Vagina (tissue), 2 donors: ENCODE measurements around the gene PDE4D. TPM values are rescaled to one million over a fixed set of nuclear protein-coding genes. Genes with fewer than 3 reads are reported as not detected.

Source experiments
- DNase-seq, 2 donors: peaks; one replicate each; pipeline ENCODE4 v3.0.0-alpha.2; 2017; ENCODE audit errors: extremely low spot score in 2 of 2
- H3K27ac ChIP-seq: fragments of 200-600 bp; sonication (generic); one replicate; pipeline ENCODE4 v1.5.1; 2019
- H3K27me3 ChIP-seq: fragments of 200-600 bp; sonication (generic); one replicate; pipeline ENCODE4 v1.5.1; 2019
- H3K36me3 ChIP-seq, 2 donors: fragments of 200-600 bp; sonication (generic); one replicate each; pipeline ENCODE4 v1.5.1; 2017 to 2019
- H3K4me1 ChIP-seq: fragments of 200-600 bp; sonication (generic); one replicate; pipeline ENCODE4 v1.5.1; 2019
- H3K4me3 ChIP-seq, 2 donors: fragments of 200-600 bp; sonication (generic); 1 replicate in 1 of 2; 2 replicates in 1 of 2; pipeline ENCODE4 v1.5.1; 2016 to 2019
- H3K9me3 ChIP-seq: fragments of 200-600 bp; sonication (generic); one replicate; pipeline ENCODE4 v1.5.1; 2019
- POLR2A ChIP-seq, 2 donors: fragments of 450-650 bp; IDR thresholded peaks; one replicate each; pipeline ENCODE4 v1.6.1; 2017; ENCODE audit warnings: antibody characterized with exemption in 2 of 2, mild to moderate bottlenecking in 2 of 2, moderate library complexity in 2 of 2
- POLR2AphosphoS5 ChIP-seq, 2 donors: sonication (generic); formaldehyde crosslinking; IDR thresholded peaks; one replicate each; pipeline ENCODE4 v1.9.0; 2017; ENCODE audit warnings: antibody characterized with exemption in 2 of 2, mild to moderate bottlenecking in 2 of 2, low read depth in 1 of 2; ENCODE audit not compliant: insufficient read depth in 1 of 2
- intact Hi-C: fragments of 100-400 bp; cut with DNase I; formaldehyde crosslinking; loops from one replicate; pipeline ENCODE4 v1.15.1; 2023
- total RNA-seq: library from RNA; depleted of rRNA; stranded (reverse); fragments of >200 nt; gene quantifications from one replicate; pipeline ENCODE4 v1.2.3, GENCODE V29; 2016
- TF ChIP-seq, protein P1 (sequence below), 3 experiments: fragments of 450-650 bp in 2 of 3; fragments of 200-600 bp in 1 of 3; sonication (generic) in 1 of 3; IDR thresholded peaks; one replicate each; pipeline ENCODE4 v1.5.1; 2017 to 2019; ENCODE audit warnings: antibody characterized with exemption in 3 of 3, mild to moderate bottlenecking in 2 of 3, moderate library complexity in 2 of 3

Gene PDE4D
- total RNA-seq, 1 donor from 2014 or later: 86.9 TPM

DNA sequence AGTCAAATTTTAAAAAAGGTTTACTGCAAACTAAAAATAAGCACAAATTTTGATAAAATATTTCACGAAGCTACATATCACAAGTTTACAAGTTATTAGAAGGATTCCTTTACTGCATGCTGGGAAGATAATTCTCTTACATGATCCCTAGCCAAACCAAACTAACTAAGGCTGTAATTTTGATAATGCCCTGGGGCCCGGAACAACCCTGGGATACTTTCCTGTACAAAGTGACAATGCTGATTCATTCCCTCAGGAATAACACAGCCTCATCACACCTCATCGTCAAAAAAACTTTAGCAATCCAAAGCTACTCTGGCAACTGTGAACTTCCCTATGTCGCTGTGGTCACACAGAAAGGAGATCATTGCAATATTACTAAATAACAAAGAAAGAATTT lies 907.8 kb downstream of the PDE4D start:
- Histone ChIP-seq H3K27me3 (no peaks in the 10 kb centered on the region), H3K9me3 (no peaks in the 10 kb centered on the region), H3K27ac (no peak overlapping the region), H3K4me3 (no peak overlapping the region), H3K4me1 (no peaks in the 10 kb centered on the region), H3K36me3 (peaks cover 0 to 13% of the 10 kb centered on the region in 2 donors)
- intact Hi-C loops: no loop called here
- DNase-seq: no peak
- TF ChIP-seq, protein P1, sequence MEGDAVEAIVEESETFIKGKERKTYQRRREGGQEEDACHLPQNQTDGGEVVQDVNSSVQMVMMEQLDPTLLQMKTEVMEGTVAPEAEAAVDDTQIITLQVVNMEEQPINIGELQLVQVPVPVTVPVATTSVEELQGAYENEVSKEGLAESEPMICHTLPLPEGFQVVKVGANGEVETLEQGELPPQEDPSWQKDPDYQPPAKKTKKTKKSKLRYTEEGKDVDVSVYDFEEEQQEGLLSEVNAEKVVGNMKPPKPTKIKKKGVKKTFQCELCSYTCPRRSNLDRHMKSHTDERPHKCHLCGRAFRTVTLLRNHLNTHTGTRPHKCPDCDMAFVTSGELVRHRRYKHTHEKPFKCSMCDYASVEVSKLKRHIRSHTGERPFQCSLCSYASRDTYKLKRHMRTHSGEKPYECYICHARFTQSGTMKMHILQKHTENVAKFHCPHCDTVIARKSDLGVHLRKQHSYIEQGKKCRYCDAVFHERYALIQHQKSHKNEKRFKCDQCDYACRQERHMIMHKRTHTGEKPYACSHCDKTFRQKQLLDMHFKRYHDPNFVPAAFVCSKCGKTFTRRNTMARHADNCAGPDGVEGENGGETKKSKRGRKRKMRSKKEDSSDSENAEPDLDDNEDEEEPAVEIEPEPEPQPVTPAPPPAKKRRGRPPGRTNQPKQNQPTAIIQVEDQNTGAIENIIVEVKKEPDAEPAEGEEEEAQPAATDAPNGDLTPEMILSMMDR (IDR thresholded peaks at IDR 0.05): no peak
- TF ChIP-seq POLR2A (IDR thresholded peaks at IDR 0.05) (no peak), POLR2AphosphoS5 (IDR thresholded peaks at IDR 0.05; ENCODE audit: insufficient read depth in 1 of 2, low read depth in 1 of 2) (no peak)

DNA sequence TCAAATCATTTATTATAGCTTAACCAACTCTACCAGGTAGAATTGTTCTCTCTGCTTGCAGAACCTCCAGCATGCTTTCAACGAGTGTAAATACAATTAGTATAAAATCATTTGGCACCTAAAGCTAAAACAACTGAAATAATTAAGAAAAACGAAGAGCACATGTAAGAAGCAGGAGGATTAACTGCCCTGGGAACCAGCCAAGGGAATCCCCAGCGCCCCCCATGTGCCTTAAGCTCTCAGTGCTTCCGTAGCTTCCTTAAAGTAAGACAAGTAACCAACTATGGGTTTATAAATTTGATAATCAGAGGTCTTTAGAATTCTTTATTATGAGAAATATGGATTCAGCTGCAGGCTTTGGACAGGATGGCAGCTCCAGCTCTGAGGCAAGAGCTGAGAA lies 908.2 kb downstream of the PDE4D start:
- peaks cover 0 to 13% of the 10 kb centered on the region in 2 donors for H3K36me3 ChIP-seq
- no peak overlapping the region for H3K27ac ChIP-seq
- H3K27me3 ChIP-seq: no peaks in the 10 kb centered on the region
- no peak overlapping the region for H3K4me3 ChIP-seq
- no peak for TF ChIP-seq POLR2A (IDR thresholded peaks at IDR 0.05)
- TF ChIP-seq, protein P1 (IDR thresholded peaks at IDR 0.05): no peak
- TF ChIP-seq POLR2AphosphoS5 (IDR thresholded peaks at IDR 0.05; ENCODE audit: insufficient read depth in 1 of 2, low read depth in 1 of 2): no peak
- no peak for DNase-seq
- intact Hi-C loops: no loop called here
- no peaks in the 10 kb centered on the region for H3K4me1 ChIP-seq
- H3K9me3 ChIP-seq: no peaks in the 10 kb centered on the region

DNA sequence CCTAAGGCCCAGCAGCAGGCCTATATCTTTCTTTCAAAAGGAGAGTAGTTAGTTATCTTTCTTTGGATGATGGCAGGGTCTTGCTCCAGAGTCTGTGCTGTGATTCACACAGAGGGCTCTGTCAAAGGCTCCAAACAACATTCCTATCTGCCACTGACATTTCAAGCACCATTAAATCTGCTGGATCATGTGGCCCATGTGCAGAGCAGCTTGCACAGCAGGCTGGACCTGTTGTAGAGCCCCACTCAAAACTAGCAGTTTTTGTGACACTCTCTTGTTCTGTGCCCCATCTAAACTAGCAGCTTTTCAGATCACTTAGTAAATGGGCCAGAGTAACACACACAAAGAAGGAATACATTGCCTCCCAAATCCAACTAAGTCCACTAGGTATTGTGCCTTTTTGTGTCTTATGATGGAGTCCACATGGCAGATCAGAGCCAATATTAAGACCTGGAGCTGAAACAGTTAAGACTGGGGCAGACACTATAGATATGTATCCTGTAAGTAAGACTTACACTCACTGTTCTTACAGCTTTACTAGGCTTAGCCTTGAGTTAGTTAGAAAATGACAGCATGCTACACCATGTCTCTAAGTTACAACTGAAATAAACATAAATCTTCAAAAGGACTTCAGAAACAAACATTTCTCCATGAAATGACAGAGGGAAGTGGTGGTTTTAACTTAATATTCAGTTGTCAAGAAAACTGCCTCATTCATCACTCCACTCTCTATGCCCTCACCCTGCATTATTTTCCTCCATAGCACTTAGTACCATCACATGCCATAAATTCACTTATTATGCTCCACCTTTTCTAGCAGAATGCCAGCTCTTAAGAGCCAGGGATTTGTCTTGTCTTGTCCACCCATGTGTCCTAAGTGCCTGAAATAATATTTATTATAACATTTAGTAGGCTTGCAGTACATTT lies 909.7 kb downstream of the PDE4D start:
- peaks cover 0 to 13% of the 10 kb centered on the region in 2 donors for H3K36me3 ChIP-seq
- no peak for DNase-seq

DNA sequence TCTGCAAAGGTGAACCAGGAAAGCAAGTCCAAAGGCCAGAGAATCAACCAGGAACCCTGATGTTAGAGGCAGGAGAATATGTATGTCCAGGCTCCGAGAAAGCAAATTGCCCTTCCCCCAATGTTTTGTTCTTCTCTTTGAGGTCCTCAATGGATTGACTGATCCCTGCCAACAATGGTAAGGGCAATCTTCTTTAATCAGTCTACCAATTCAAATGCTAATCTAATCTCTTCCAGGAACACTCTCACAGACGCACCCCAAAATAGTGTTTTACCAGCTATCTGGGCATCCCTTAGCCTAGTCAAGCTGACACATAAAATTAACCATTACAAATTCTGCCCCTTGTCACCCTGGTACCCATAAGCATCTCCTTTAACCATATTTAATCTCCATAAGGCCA lies 912.6 kb downstream of the PDE4D start:
- DNase-seq: no peak
- Histone ChIP-seq H3K27me3 (no peaks in the 10 kb centered on the region), H3K4me3 (no peak overlapping the region), H3K36me3 (peaks cover 0 to 10% of the 10 kb centered on the region in 2 donors), H3K27ac (no peak overlapping the region), H3K9me3 (no peaks in the 10 kb centered on the region), H3K4me1 (no peaks in the 10 kb centered on the region)
- no peak for TF ChIP-seq POLR2AphosphoS5 (IDR thresholded peaks at IDR 0.05; ENCODE audit: insufficient read depth in 1 of 2, low read depth in 1 of 2)
- TF ChIP-seq POLR2A (IDR thresholded peaks at IDR 0.05): no peak
- intact Hi-C loops: loop anchor here (5.0 kb wide), 1 partner anchor 324 kb away; no protein-coding TSS in a partner anchor

More for the DNA sequence above, 909.7 kb downstream of the PDE4D start:
- intact Hi-C loops: loop anchor here (5.0 kb wide), 1 partner anchor 326 kb away; no protein-coding TSS in a partner anchor
- Histone ChIP-seq H3K27ac (no peak overlapping the region), H3K4me3 (no peak overlapping the region), H3K9me3 (no peaks in the 10 kb centered on the region), H3K4me1 (no peaks in the 10 kb centered on the region), H3K27me3 (no peaks in the 10 kb centered on the region)
- TF ChIP-seq, protein P1 (IDR thresholded peaks at IDR 0.05): no peak

DNA sequence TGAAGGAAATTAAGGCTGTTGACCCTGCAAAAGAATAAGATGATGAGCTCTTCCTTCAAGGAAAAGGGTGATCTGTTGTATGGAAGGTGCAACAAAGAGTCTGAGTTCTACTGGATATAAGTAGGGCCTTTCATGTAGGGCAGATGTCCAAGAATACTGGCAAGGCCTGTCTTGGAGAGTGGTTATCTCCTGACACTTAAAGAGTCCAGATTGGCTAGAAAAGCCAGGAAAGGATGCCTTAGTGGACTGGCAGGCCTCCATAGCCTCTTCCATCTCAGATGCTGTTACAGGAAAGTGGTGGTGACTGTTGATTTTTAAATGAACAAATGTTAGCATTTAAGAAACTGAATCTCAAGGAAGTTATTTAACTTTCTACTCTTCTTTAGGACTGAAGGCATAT lies 914.4 kb downstream of the PDE4D start:
- TF ChIP-seq, protein P1 (IDR thresholded peaks at IDR 0.05): no peak
- TF ChIP-seq POLR2A (IDR thresholded peaks at IDR 0.05) (no peak), POLR2AphosphoS5 (IDR thresholded peaks at IDR 0.05; ENCODE audit: insufficient read depth in 1 of 2, low read depth in 1 of 2) (no peak)
- no peaks in the 10 kb centered on the region for H3K9me3 ChIP-seq
- H3K4me3 ChIP-seq: no peak overlapping the region
- intact Hi-C loops: no loop called here
- DNase-seq: no peak
- no peaks in the 10 kb centered on the region for H3K27me3 ChIP-seq
- no peaks in the 10 kb centered on the region for H3K4me1 ChIP-seq
- no peak overlapping the region for H3K27ac ChIP-seq
- H3K36me3 ChIP-seq: peaks cover 0 to 11% of the 10 kb centered on the region in 2 donors
